KBM-7 (cell line): ENCODE results near the gene SGCD.

ENCODE experiments used
- DNase-seq: peaks from one replicate; pipeline ENCODE4 v3.0.0-alpha.2; 2015
- in situ Hi-C: fragments of 300-500 bp; cut with MboI; formaldehyde crosslinking; loops from 2 replicates; pipeline ENCODE4 v1.14.3; 2020; ENCODE audit warnings: low sequenced_read_pairs, low pct_unique_long_range_greater_than_20kb, mixed read lengths

Gene SGCD

DNA sequence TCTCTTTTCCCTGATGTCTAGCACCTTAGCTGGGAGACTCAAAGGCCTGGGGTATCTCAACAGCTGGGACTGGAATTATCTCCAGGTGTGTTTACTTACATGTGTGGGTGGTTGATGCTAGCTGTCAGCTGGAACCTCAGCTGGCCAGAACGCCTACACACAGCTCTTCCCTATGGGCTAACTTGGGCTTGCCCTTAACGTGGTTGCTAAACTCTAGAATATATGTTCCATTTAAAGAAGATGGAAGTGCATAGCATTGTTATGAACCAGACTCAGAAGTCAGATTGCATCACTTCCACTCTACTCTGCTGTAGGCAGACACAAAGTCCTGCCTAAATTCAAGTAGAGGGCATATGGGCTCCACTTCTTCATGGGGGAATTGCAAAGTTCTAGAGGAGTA is 29.3 kb downstream of the SGCD start:
- no peak for DNase-seq
- in situ Hi-C loops, result no loop called here

DNA sequence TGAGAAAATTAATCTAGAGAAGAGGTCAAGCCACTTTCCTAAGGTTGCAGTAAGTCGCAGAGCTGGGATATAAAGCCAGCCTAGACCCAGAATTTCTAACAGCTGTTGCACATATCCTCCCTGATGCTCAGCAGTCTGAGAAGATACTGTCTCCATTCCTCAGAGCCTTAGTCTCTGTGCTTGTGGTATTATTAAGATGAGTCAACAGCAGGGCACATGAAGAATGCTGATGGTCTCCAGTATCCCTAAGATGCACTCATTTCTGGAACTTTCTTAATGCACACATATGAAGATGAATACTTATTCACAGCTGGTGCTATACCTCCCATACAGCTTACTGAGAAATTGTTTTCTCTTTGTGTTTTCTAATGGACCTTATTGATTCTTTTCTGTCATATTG is 32.5 kb downstream of the SGCD start:
- in situ Hi-C loops, result no loop called here
- DNase-seq, result no peak

DNA sequence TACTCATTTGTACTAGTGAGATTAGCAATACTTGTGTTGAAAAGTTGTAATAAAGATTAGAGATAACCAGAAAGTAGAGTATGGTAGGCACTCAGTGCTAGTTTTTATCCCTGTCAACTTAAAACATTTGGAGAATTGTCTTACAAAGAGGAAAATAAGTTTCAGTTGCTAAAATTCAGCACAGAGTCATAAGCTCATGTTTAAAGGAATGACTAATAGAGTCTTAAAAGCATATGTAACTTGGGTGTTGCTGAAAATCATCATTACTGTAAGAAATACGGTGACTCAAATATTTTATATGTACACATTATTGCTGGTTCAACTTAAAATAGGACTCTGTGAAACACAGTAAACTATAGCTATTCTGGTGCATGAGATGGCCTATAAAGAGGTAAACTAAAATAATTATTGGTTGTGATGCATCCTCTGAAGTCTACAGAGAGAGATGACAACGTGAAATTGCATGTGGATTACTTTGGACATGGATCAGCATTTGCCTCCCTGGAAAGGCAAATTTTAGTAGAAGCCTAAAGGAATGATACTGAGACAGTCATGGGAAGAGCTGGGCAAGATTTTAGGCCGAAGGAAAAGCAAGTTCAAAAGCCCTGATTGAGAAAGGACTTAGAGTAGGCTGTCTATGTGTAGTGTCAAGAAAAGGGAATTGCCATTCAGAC is 34.6 kb downstream of the SGCD start:
- in situ Hi-C loops, result no loop called here
- DNase-seq, result no peak

DNA sequence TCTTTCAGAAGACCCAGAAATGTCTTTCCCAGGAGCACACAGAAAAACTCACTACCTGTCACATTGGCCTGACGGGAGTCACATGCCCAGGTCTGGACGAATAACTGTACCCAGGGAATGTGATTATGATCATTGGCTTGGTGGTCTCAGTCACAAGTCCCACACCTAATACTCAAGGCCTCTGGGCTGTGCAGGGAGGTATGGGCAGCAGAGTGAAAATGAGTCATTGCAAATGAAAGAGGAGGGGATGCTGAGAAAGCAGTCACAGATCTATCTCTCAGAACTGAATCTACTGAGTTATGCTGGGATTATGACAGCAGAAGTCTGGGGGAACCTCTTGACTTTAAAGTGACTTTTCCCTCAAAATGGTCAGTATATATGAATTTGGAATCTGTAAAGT is 36.9 kb downstream of the SGCD start:
- no peak for DNase-seq
- in situ Hi-C loops, result no loop called here

DNA sequence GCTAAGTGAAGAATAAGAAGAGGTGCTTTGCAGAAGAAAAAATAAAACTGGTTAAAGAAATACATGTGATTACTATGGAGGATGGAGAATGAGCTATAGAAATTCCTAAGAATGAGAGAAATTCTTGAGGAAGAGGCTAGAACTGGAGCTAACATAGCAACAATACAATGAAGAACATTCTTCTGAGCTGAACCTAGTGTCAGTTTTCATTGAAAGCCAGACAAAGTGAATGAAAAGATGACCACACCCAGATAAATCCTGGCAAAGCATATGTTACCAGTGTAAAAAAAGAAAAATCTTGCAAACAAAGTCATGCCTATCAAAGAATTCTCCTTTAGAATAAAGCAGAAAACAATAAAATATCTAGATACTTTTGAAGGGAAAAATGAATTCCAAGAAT is 39.6 kb downstream of the SGCD start:
- no peak for DNase-seq
- in situ Hi-C loops, result no loop called here

DNA sequence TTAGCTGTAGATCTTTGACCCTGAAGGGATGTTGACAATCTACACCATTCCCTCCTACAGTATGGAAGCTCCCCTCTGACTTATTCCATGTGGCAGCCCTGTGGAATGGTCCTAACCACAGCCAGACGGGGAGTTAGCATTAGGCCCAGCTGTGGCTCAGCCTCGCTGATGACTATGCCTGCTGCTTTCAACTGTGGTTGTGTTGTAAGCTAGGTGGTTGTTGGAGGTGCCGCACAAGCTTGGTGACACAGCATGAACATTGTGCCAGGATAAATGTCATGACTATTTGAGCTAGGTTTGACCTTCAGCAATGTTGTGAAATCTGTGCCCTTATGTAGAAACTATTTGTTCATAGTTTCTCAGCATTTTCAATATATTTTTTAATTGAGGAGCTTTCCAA is 40.6 kb downstream of the SGCD start:
- DNase-seq, result no peak
- in situ Hi-C loops, result no loop called here

DNA sequence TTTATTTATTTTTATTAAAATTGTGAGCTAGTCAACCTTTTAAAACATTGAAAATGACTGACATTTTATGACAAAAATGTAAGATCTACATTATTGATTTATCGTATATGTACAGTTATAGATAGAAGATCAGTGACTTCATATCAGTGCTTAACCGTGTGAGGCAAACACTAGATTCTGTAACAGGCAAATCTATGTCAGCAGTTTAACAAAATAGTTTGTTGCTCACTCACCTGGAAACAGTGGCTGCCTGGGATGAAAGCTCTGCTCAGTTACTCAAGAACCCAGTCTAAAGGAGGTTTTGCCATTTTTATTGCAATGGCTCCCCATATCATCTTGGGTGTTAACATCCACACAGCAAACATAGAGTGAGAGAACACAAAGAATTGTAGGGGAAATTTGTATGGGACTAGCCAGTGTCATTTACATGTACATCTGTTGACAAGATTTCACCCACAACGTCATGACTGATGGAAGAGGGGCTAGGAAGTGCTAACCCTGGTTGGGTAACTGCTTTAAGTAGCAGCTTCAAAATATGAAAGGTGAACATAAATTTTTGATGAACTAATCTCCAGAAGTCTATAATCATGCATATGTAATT is 49.0 kb downstream of the SGCD start:
- DNase-seq, result no peak
- in situ Hi-C loops, result no loop called here

DNA sequence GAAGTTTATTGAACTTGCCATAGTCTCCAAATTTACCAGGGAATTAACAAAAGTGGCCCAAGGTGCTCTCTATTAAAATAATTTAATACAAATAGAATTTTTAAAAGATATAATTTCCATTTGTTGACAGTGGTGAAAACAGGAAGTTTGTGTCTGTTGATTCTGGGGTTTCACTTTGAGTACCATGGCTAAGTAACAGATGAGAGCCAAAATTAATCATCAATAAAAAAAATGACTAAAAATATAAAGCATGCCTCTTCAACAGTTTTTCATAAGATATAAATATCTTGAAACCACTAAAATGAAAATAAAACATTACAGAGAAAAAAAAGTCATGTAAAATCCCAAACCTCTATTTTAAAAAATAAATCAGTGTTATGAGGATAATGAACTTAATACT is 49.8 kb downstream of the SGCD start:
- DNase-seq, result no peak
- in situ Hi-C loops, result no loop called here

DNA sequence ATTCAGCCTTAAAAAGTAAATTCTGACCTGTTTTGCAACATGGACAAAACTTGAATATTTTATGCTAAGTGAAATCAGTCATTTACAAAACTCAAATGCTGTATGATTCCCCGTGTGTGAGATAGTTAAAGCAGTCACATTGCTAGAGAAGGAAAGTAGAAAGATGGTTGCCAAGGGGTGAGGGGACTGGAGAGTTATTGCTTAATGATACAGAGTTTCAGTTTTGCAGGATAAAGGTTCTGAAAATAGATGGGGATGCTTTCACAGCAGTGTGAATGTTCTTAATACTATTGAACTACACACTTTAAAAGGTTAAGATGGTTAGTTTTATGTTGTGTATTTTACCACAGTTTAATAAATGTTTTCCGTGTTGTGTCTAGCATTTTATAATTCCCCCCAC is 51.2 kb downstream of the SGCD start:
- in situ Hi-C loops, result no loop called here
- DNase-seq, result no peak

DNA sequence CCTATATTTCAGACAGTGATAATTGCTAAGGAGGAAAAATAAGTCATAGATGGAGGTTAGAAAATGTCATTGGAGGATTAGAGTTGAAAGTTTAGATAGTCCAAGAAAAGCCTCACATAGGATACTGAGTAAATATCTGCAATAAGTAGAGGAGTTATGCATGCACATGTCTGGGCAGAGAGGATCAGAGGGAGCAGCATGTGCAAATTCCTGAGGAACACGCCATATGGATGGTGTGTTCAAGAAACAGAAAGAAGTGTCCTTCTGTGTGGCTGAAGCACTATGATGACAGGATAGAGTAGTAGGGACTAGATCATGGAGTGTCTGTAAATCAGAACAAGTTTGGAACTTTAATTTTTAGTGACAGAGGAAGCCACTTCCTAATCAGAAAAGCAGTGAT is 52.2 kb downstream of the SGCD start:
- no peak for DNase-seq
- in situ Hi-C loops, result no loop called here

DNA sequence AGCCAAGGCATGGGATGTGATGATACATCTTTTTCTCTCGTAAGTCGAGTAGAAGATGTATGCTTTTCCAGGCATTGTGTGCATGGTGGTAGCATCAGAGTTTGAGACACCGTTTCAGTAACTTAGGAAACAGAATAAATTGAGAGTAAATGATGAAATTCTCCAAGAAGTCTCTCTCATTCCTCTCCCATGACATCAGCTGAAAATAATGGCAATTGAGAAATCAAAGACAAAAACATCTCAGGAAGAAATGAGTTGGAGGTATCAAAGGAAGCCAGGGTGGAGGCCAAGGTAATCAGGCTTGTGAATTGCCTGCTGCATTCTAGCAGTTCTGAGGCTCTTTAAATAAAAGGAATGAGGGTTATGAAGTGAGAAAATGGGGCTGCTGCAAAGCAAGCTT is 53.9 kb downstream of the SGCD start:
- in situ Hi-C loops, result no loop called here
- no peak for DNase-seq

DNA sequence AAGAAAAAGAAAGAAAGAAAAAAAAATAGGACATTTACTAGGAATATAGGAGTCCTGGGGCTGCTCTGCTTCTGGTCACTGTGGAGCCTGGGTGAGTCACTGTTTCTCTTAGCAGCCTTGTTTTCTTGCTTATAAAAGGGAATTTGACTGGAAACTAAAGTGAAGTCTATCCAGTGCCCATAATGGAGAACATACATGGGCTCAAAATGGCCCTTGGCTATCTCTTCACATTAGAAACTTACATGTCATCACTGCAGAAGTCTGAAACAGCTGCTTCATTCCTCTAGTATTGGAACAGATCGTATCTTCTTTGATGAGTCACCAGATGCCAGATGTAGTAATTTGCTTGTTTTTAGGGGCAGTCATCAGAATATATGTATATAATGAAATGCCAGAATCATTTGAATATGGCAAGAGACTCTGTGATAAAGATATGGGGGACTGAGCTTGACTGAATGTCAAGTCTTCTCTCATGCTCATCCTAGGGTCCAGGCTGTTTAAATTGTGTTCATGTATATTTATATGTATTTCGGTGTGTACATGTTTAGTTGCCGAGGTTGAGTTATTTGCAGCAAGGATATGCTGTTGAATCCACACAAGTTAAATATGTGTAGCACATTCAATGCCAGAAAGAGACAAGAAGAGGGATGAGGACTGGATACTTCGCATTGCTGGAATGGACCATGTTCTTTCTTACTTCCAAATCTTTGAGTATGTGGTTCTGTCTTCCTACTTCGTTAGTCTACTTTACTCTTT is 56.7 kb downstream of the SGCD start:
- in situ Hi-C loops, result no loop called here
- DNase-seq, result no peak

DNA sequence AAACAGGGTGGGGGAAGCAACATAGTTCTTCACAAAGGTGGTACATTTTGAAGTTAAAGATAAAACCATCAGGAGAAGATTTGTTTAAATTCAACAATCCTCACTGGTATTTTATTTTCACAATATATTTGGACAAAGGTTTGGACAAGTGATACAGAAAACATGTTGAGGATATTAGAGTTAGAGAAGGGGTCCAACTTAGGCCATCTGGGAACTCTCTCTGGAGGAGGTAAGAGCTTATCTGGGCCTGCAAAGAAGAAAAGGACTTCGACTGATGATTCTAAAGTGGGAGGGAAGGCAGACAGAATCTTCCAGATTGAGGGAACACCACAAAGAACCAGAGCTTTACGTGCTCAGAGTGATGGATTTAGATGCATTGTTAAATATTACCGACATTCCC is 58.5 kb downstream of the SGCD start:
- no peak for DNase-seq
- in situ Hi-C loops, result no loop called here

DNA sequence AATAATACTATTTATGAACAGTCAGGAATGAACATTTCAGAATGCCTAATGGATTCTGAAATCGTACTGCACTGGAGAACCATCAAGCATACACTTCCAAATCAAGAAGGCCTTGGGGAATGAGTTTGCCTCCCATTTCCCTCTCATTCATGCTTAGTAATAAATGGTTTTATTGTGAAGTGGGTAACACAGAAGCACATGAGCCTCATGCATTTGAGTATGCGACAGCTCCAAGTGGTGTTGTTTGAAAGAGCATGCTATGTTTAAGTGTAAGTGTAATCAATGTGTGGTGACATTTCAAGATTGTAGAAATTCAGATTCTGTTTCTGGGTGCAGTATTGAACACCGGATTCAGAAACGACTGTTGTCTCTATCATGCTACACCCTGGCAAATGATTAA is 60.0 kb downstream of the SGCD start:
- in situ Hi-C loops, result no loop called here
- no peak for DNase-seq

DNA sequence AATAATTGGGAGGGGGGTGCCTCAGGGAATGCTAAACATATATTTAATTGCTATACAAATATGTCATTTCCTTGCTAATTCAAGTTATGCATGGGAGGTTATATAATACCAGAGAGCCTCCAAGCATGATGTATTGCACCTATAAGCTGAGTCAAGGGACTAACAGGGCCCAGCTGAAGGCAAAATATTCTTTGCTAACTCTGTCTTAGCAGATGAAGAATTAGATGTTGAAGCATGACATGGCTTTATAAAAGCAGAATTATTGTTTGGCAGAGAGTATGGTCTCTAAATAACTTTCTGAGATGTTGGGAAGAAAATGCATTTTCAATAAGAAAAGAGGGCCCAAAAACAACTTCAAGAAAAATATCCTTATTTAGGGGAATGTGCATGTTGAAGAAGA is 60.4 kb downstream of the SGCD start:
- in situ Hi-C loops, result no loop called here
- DNase-seq, result no peak

DNA sequence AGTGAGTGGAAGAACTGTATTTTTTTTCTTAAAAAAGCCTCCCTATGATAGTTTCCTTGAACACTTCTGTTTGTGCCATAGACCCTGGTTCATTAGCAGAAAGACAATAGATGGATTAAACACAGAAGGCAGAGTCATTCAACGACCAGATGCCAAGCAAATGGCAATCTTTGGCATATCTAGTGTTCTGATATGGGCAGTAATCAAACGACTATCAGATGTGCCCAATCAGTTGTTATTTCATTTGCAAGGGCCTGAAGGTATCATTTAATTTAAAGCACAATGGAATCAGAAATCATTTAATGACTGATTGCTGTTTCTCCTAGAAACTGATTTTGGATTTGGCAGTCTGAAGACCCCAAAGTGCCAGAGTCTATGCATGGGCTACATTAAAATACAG is 61.3 kb downstream of the SGCD start:
- in situ Hi-C loops, result no loop called here
- DNase-seq, result no peak

DNA sequence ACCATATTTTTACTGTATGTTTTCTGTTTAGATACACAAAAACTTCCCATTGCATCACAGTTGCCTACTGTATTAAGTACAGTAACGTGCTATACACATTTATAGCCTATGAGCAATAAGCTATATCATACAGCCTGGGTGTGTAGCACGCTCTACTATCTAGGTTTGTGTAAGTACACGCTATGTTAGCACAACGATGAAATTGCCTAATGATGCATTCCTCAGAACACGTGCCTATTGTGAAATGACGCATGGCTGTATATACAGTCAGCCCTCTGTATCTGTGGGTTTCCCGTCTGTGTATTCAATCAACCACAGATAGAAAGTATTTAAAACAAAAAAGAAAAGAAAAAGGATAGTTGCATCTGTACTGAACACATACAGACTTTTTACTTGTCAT is 64.2 kb downstream of the SGCD start:
- no peak for DNase-seq
- in situ Hi-C loops, result no loop called here

DNA sequence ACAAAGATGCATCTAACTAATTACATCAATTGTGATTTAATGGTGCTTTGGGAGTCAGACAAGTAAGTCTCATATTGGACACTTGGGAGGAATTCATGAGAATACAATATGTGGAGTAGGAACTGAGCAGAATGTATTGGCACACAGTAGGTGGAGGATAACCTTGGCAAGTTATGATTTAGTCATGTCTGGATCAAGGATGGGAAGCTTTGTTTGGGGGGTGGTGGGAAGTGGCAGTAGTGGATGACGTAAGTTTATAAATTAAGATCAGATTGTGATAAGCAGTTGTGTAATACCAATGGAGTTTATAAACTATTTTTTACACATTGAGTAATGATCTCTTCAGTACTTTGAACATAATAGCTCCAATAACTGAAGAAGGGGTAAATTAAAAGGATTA is 67.0 kb downstream of the SGCD start:
- no peak for DNase-seq
- in situ Hi-C loops, result no loop called here

DNA sequence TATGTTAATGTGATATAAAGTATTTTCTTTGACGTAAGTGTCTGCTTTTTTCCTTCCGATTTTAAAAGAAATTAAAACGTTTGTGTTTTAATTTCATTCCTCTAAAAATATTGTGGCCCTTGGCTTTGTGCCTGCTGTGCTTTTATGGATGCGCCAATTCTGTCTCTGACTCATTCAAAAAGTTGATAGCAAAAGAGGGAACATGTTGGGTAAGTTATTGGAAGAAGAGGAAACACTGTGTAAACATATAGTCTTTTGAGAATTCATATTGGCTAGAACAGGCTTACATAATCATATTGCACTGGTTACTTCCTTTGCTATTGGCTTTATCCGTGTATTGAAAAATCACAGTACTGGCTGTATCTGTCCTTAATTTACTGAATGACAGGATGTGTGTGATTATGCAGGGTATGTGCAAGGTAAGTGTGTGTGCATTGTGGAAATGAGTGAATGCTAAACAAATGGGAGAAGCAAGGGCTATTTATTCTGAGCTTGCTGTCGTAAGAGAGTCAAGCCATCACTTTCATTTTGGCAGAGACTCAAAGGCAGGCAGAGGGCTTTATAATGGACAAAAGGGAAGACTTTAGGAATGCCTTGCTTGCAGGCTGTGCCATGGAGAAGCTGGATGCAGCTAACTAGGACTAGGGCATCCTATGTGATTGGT is 67.8 kb downstream of the SGCD start:
- in situ Hi-C loops, result no loop called here

DNA sequence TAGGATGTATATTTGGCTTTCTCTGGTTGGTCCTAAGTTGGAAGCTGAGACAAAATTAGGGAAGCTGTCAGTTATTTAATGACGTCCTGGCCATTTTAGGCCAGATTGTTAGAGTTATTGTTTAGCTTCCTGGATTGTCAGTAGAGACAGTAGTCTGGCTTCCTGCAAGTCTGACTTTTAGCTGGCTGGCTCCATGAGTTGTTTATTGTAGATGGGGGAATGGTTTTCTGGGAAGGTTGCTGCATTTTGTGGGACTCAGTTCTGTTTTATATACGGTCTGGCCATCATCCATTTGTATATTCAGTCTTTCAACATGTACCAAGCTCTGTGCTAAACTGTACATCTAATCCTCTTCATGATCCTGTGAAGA is 68.3 kb downstream of the SGCD start:
- in situ Hi-C loops, result no loop called here
- no peak for DNase-seq

More for the DNA sequence above, 67.8 kb downstream of the SGCD start:
- no peak for DNase-seq
